HL-60 (cell line): ENCODE measurements around the gene STAB2.

Source experiments
- DNase-seq, 2 experiments: peaks; one replicate each; pipeline ENCODE4 v3.0.0-alpha.2; 2010 to 2020; ENCODE audit warnings: low read depth in 1 of 2, low spot score in 1 of 2
- H3K27ac ChIP-seq: fragments of 250-450 bp; sonication (Bioruptor Pico); replicated peaks from 2 replicates; pipeline ENCODE4 v1.5.1; 2020; ENCODE audit warnings: mild to moderate bottlenecking, moderate library complexity
- H3K27me3 ChIP-seq: fragments of 250-450 bp; sonication (Bioruptor Pico); 2 replicates; pipeline ENCODE4 v1.5.1; 2021; ENCODE audit warnings: mild to moderate bottlenecking, moderate library complexity; ENCODE audit not compliant: insufficient read depth, poor library complexity, severe bottlenecking
- H3K4me3 ChIP-seq: replicated peaks from 2 replicates; pipeline ENCODE4 v1.5.1; 2011; ENCODE audit warnings: mild to moderate bottlenecking, control low read depth, low read length; ENCODE audit not compliant: insufficient read depth
- GABPA ChIP-seq: IDR thresholded peaks from 2 replicates; pipeline ENCODE4 v1.6.1; 2012; ENCODE audit warnings: low read depth
- POLR2AphosphoS5 ChIP-seq: IDR thresholded peaks from 2 replicates; pipeline ENCODE4 v1.6.1; 2012; ENCODE audit warnings: low read depth
- SPI1 ChIP-seq: IDR thresholded peaks from 2 replicates; pipeline ENCODE4 v1.6.1; 2012; ENCODE audit warnings: low read depth, mild to moderate bottlenecking, borderline replicate concordance
- TF ChIP-seq, protein P1 (sequence below): IDR thresholded peaks from 2 replicates; pipeline ENCODE4 v1.6.1; 2012; ENCODE audit warnings: low read depth; ENCODE audit not compliant: insufficient replicate concordance
- TF ChIP-seq, protein P2 (sequence below): IDR thresholded peaks from one replicate; pipeline ENCODE4 v1.5.1; 2011; ENCODE audit warnings: low read length, control low read depth, inconsistent platforms; ENCODE audit not compliant: insufficient read depth

The STAB2 gene

DNA sequence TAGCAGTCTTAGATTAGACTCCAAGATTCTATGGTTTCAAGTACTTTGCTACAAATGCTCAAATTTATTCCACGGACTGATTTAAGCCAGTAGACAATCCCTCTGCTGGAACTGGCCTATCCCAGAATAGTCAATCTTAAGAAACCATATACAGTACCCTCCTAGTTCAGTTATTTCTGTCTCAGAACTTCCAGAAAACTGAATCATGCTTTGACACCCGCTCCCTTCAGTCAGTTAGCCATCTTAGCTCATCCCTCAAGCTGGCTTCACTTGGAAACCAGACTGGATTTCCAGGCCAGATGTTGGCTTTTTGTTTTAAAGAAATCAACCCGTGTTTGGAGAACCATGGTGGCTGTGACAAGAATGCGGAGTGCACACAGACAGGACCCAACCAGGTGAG, 128.4 kb downstream of the STAB2 start:
- no peak overlapping the region for H3K27ac ChIP-seq
- DNase-seq = no peak
- TF ChIP-seq, protein P1, sequence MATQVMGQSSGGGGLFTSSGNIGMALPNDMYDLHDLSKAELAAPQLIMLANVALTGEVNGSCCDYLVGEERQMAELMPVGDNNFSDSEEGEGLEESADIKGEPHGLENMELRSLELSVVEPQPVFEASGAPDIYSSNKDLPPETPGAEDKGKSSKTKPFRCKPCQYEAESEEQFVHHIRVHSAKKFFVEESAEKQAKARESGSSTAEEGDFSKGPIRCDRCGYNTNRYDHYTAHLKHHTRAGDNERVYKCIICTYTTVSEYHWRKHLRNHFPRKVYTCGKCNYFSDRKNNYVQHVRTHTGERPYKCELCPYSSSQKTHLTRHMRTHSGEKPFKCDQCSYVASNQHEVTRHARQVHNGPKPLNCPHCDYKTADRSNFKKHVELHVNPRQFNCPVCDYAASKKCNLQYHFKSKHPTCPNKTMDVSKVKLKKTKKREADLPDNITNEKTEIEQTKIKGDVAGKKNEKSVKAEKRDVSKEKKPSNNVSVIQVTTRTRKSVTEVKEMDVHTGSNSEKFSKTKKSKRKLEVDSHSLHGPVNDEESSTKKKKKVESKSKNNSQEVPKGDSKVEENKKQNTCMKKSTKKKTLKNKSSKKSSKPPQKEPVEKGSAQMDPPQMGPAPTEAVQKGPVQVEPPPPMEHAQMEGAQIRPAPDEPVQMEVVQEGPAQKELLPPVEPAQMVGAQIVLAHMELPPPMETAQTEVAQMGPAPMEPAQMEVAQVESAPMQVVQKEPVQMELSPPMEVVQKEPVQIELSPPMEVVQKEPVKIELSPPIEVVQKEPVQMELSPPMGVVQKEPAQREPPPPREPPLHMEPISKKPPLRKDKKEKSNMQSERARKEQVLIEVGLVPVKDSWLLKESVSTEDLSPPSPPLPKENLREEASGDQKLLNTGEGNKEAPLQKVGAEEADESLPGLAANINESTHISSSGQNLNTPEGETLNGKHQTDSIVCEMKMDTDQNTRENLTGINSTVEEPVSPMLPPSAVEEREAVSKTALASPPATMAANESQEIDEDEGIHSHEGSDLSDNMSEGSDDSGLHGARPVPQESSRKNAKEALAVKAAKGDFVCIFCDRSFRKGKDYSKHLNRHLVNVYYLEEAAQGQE = no peak
- no peak for TF ChIP-seq GABPA
- TF ChIP-seq SPI1 = no peak
- TF ChIP-seq, protein P2, sequence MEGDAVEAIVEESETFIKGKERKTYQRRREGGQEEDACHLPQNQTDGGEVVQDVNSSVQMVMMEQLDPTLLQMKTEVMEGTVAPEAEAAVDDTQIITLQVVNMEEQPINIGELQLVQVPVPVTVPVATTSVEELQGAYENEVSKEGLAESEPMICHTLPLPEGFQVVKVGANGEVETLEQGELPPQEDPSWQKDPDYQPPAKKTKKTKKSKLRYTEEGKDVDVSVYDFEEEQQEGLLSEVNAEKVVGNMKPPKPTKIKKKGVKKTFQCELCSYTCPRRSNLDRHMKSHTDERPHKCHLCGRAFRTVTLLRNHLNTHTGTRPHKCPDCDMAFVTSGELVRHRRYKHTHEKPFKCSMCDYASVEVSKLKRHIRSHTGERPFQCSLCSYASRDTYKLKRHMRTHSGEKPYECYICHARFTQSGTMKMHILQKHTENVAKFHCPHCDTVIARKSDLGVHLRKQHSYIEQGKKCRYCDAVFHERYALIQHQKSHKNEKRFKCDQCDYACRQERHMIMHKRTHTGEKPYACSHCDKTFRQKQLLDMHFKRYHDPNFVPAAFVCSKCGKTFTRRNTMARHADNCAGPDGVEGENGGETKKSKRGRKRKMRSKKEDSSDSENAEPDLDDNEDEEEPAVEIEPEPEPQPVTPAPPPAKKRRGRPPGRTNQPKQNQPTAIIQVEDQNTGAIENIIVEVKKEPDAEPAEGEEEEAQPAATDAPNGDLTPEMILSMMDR = no peak
- TF ChIP-seq POLR2AphosphoS5 = no peak
- H3K4me3 ChIP-seq = no peak overlapping the region
- H3K27me3 ChIP-seq = no peaks in the 10 kb centered on the region

GRCh38 chr12:103716517-103717196, 129.6 kb downstream of the STAB2 start:
- Histone ChIP-seq H3K4me3 (no peak overlapping the region), H3K27ac (no peak overlapping the region), H3K27me3 (no peaks in the 10 kb centered on the region)
- TF ChIP-seq GABPA (no peak), POLR2AphosphoS5 (no peak), SPI1 (no peak)
- TF ChIP-seq, protein P1 = no peak
- TF ChIP-seq, protein P2 = no peak
- no peak for DNase-seq

- H3K27me3 ChIP-seq = no peaks in the 10 kb centered on the region
- H3K4me3 ChIP-seq = no peak overlapping the region
- no peak overlapping the region for H3K27ac ChIP-seq
- TF ChIP-seq GABPA (no peak), SPI1 (no peak), POLR2AphosphoS5 (no peak)
- TF ChIP-seq, protein P1 = no peak
- TF ChIP-seq, protein P2 = no peak
- DNase-seq = no peak
Observed at GRCh38 chr12:103725398-103725797, 138.3 kb downstream of the STAB2 start.
